HG03354 (cell line): ENCODE data around the gene COLEC11.
"Not testable (repeated sequence)": the region's sequence is repeated elsewhere in the genome, so short reads cannot be mapped to it uniquely, and the experiment has no call there.

ENCODE experiments used
- ATAC-seq: cut with Tn5 transposase; IDR thresholded peaks from one replicate; pipeline ENCODE4 v1.9.1; 2021; ENCODE audit warnings: mild to moderate bottlenecking; ENCODE audit not compliant: unreplicated experiment, poor library complexity, severe bottlenecking

The COLEC11 gene

DNA sequence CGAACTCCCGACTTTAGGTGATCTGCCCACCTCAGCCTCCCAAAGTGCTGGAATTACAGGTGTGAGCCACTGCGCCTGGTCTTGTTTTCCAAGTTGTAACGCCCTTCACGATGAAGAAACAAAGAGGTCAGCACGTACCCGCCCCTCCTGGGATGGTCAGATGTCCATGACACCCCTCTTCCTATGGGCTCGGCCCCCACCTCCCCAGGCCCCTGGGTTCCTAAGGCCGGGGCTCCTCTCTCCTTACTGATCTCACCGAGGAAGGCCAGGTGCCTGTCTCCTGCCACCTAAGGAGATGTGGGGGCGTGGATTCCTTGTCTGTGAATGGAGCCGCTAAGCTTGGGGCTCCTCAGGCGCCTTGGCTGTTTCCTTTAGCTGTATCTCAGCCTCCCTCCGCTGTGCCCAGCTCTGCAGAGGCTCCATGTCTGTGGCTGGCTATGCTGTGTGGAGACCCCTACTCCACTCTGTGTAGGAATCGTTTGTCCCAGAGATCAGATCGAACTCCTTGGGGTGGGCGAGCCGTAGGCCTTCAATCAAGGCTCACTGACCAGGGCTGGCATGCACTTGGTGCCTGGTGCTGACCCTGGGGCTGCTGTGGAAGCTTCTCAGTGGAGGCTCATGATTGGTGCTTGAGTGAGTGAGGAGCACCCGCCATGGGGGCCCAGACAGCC lies 8.8 kb downstream of the COLEC11 start:
- no peak for ATAC-seq

GRCh38 chr2:3604207-3604877 lies 9.4 kb downstream of the COLEC11 start:
- no peak for ATAC-seq

GRCh38 chr2:3604991-3605961 lies 10.4 kb downstream of the COLEC11 start:
- no peak for ATAC-seq

- ATAC-seq: no peak
Measured at GRCh38 chr2:3606028-3606369, 11.1 kb downstream of the COLEC11 start.

GRCh38 chr2:3606370-3607201 lies 11.7 kb downstream of the COLEC11 start:
- no peak for ATAC-seq

DNA sequence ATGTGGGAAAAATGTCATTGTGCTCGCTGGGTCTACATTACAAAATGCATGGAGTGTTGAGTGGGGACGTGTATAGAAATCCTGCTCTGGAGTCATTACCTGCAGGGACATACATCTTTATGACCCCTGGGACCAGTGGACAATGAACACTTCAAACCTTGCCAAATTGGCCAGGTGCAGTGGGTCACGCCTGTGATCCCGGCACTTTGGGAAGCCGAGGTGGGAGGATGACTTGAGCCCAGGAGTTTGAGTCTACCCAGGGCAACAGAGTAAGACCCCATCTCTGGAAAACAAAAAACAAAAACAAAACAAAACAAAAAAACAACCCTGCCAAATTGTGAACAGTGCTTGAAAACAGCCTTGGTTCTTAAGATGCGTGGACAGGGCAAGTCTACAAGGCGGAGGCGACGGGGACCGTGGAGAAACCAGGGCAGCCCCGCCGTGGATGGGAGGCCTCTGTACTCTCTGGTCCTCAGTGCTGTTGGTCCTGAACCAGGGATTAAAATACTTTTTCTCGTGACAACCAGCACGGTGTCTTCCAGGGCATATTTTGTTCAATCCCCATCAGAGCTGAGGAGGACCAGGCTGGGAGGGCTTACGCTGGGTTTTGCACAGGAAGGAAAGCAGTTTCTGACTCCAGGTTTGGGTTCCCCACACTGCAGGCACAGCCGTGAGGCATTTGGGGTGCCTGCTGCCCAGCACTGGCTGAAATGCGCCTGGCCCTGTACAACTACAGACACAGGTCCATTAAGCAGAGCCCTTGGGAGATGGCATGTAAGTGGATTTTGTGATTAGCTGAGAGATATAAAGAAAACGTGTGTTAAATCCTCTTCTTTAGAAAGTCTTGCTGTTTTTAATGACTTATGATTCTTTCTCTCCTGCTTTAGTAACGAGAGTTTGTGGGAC lies 13.7 kb downstream of the COLEC11 start:
- no peak for ATAC-seq

GRCh38 chr2:3609279-3609673 lies 14.4 kb downstream of the COLEC11 start:
- not testable (repeated sequence) for ATAC-seq

- no peak for ATAC-seq
Measured at GRCh38 chr2:3610415-3610814, 15.5 kb downstream of the COLEC11 start.

- ATAC-seq: no peak
Measured at GRCh38 chr2:3610881-3611505, 16.1 kb downstream of the COLEC11 start.

- ATAC-seq: no peak
Measured at GRCh38 chr2:3611589-3611988, 16.7 kb downstream of the COLEC11 start.

DNA sequence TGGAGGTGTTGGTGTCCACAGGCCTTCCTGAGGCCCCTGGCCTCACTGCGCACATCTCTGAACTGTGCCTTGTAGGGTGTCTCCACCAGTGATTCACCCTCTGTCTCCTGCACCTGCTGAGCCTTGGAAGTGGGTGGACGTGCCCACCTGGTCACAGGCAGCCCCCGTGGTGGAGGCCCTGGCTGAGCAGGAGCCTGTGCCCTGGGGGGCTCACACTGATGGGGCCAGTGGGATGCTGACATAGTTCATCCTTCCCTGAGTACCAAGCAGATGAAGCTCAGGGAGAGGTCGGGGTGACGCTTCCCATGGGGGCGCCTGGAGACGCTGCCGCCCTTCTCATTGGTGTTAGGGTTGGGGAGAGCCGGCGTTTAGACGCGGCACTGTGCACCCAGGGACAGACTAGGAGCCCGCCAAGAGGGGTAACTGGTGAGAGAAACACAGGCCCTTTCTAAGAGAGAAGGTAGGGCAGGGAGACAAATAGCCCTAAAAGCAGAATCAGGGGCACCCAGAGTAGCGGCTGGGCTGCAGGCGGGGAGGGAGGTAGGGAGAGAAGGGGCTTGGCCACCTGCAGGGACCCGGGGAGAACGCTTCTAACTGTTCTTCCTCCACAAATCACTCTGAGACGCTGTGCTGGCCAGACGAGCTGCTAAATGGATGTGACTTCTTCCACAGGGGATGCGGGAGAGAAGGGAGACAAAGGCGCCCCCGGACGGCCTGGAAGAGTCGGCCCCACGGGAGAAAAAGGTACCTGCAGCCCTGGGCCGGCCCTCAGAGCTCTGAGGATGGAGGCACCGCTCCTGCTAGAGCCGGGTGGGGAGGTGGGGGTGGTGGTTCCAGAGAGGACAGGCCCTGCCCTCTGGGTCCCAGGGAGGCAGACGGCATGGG lies 18.0 kb downstream of the COLEC11 start:
- no peak for ATAC-seq

- no peak for ATAC-seq
Measured at GRCh38 chr2:3613524-3613905, 18.6 kb downstream of the COLEC11 start.

- ATAC-seq: not testable (repeated sequence)
Measured at GRCh38 chr2:3614743-3615142, 19.8 kb downstream of the COLEC11 start.

GRCh38 chr2:3615541-3616200 lies 20.8 kb downstream of the COLEC11 start:
- ATAC-seq: not testable (repeated sequence)

DNA sequence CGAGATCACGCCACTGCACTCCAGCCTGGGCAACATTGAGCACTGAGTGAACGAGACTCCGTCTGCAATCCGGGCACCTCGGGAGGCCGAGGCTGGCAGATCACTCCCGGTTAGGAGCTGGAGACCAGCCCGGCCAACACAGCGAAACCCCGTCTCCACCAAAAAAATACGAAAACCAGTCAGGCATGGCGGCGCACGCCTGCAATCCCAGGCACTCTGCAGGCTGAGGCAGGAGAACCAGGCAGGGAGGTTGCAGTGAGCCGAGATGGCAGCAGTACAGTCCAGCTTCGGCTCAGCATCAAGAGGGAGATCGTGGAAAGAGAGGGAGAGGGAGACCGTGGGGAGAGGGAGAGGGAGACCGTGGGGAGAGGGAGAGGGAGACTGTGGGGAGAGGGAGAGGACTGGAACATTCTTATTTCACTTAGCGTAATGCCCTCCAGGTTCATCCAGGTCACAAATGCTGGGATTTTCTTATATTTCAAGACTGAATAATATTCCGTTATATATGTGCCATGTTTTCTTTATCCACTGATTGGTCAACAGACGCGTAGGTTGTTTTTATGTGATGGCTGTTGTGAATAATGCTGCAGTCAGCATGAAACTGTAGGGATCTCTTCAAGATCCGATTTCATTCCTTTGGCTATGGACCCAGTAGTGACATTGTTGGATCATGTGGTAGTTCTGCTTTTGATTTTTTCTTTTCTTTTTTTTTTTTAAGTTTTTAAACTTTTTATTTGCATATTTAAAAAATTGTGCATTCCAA lies 21.7 kb downstream of the COLEC11 start:
- not testable (repeated sequence) for ATAC-seq

DNA sequence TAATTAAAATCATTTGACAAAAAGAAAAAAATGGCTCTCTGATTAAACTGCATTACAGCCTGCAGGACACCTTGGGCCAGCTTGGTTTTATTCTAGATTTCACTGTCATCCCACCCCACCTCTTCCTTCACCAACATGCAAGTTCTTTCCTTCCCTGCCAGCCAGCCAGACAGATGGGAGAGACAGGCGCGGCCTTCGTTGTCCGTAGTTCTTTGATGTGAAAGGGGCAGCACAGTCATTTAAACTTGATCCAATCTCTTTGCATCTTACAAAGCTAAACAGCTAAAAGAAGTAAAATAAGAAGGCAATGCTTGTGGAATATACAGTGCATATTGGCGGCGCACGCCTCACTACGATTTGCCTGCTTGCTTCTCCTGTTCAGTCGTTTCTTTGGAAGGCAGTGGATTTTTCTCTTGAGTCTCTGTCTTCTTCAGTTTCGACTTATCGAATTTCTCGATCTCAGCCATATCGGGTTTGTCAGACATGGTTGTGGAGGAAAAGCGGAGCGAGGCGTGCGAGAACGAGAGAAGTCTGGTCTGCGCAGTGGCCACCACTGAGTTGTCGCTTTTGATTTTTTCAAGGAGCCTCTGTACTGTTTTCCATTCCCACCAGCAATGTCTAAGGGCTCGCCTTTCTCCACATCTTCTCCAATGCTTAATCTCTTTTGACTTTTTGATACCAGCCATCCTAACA lies 22.4 kb downstream of the COLEC11 start:
- no peak for ATAC-seq
